Measurements from ENCODE around the gene ARF4.

The ARF4 gene

GRCh38 chr3:57577801-57578200, 19.3 kb downstream of the ARF4 start:
- no peak for DNase-seq (ENCODE audit: low read depth)

GRCh38 chr3:57575966-57576626, 21.0 kb downstream of the ARF4 start:
- DNase-seq (ENCODE audit: low read depth): no peak

- DNase-seq (ENCODE audit: low read depth): no peak
Measured at GRCh38 chr3:57572096-57572495, 25.0 kb downstream of the ARF4 start.

- DNase-seq (ENCODE audit: low read depth): no peak
Measured at GRCh38 chr3:57570878-57571277, 26.3 kb downstream of the ARF4 start.

- DNase-seq (ENCODE audit: low read depth): no peak
Measured at GRCh38 chr3:57569859-57570450, 27.2 kb downstream of the ARF4 start.

GRCh38 chr3:57559526-57559925, 37.6 kb downstream of the ARF4 start:
- no peak for DNase-seq (ENCODE audit: low read depth)

- peak; percentile 9 for DNase-seq (ENCODE audit: low read depth)
Measured at GRCh38 chr3:57557085-57557537, 40.0 kb downstream of the ARF4 start.

- DNase-seq (ENCODE audit: low read depth): peak; percentile 8
Measured at GRCh38 chr3:57556459-57557084, 40.6 kb downstream of the ARF4 start.

- peak; percentile 72 for DNase-seq (ENCODE audit: low read depth)
Measured at GRCh38 chr3:57555738-57556458, 41.2 kb downstream of the ARF4 start, which contains the start of gene PDE12. TSS of gene PDE12 (plus strand) at chr3:57556274. CDS start at chr3:57556380, 106 bp downstream.

- DNase-seq (ENCODE audit: low read depth): no peak
Measured at GRCh38 chr3:57555306-57555705, 41.8 kb downstream of the ARF4 start.

GRCh38 chr3:57546616-57547015, 50.5 kb downstream of the ARF4 start:
- DNase-seq (ENCODE audit: low read depth): no peak

GRCh38 chr3:57545636-57546268, 51.4 kb downstream of the ARF4 start:
- no peak for DNase-seq (ENCODE audit: low read depth)

- DNase-seq (ENCODE audit: low read depth): no peak
Measured at GRCh38 chr3:57544181-57545125, 52.7 kb downstream of the ARF4 start, which contains the start of gene DNAH12. TSS of gene DNAH12 (minus strand) at chr3:57544344. CDS start at chr3:57542870, 1,474 bp downstream.

- no peak for DNase-seq (ENCODE audit: low read depth)
Measured at GRCh38 chr3:57538465-57538864, 58.7 kb downstream of the ARF4 start.

GRCh38 chr3:57530071-57530608, 67.0 kb downstream of the ARF4 start:
- DNase-seq (ENCODE audit: low read depth): no peak
